ENCODE results near the gene DNM1.

The DNM1 gene

GRCh38 chr9:128206484-128206883, 3.3 kb downstream of the DNM1 start:
- no peak for DNase-seq

- no peak for DNase-seq
These were observed 4.0 kb downstream of the DNM1 start for GRCh38 chr9:128206916-128207910.

GRCh38 chr9:128208386-128208785, 5.2 kb downstream of the DNM1 start:
- DNase-seq = no peak

- no peak for DNase-seq
These were observed 5.9 kb downstream of the DNM1 start for GRCh38 chr9:128208946-128209669.

GRCh38 chr9:128211186-128211980, 8.2 kb downstream of the DNM1 start:
- DNase-seq = no peak

GRCh38 chr9:128211981-128212281, 8.8 kb downstream of the DNM1 start:
- DNase-seq = no peak

GRCh38 chr9:128213746-128214497, 10.7 kb downstream of the DNM1 start:
- DNase-seq = no peak

- no peak for DNase-seq
These were observed 11.7 kb downstream of the DNM1 start for GRCh38 chr9:128214571-128215490.

GRCh38 chr9:128215491-128216409, 12.6 kb downstream of the DNM1 start:
- DNase-seq = no peak

- DNase-seq = no peak
These were observed 13.8 kb downstream of the DNM1 start for GRCh38 chr9:128216781-128217553.

GRCh38 chr9:128218172-128218517, 15.0 kb downstream of the DNM1 start:
- DNase-seq = no peak

GRCh38 chr9:128218518-128219389, 15.6 kb downstream of the DNM1 start:
- peak; percentile 85 to 90 for DNase-seq

- DNase-seq = no peak
These were observed 16.7 kb downstream of the DNM1 start for GRCh38 chr9:128219831-128220230.

- no peak for DNase-seq
These were observed 18.8 kb downstream of the DNM1 start for GRCh38 chr9:128222026-128222425.

- no peak for DNase-seq
These were observed 19.9 kb downstream of the DNM1 start for GRCh38 chr9:128222880-128223670.

GRCh38 chr9:128224877-128225276, 21.7 kb downstream of the DNM1 start:
- no peak for DNase-seq

GRCh38 chr9:128225770-128226411, 22.7 kb downstream of the DNM1 start:
- DNase-seq = no peak

Measured in activated CD4-positive, alpha-beta T cell treated with anti-CD3 and anti-CD28 coated beads for 4 hours (primary cell).